ENCODE results near the gene RAD18. TPM values are rescaled to one million over a fixed set of nuclear protein-coding genes. Genes with fewer than 3 reads are reported as not detected.

RAD18 gene
- total RNA-seq, 4 donors from 2014 or later = 8.6 to 11.9 (median 9.7) TPM

GRCh38 chr3:8992199-8992598 is 28.9 kb upstream of the RAD18 start:
- TF ChIP-seq EP300 (IDR thresholded peaks at IDR 0.05; ENCODE audit: low read depth) (no peak), POLR2AphosphoS5 (IDR thresholded peaks at IDR 0.05) (no peak), POLR2A (IDR thresholded peaks at IDR 0.05) (no peak), CTCF (IDR thresholded peaks at IDR 0.05) (no peak)
- Histone ChIP-seq H3K9me3 (no peaks in the 10 kb centered on the region), H3K27ac (no peak overlapping the region), H3K4me1 (peaks cover 0 to 3% (median 0%) of the 10 kb centered on the region in 4 donors), H3K4me3 (no peak overlapping the region), H3K27me3 (no peaks in the 10 kb centered on the region), H3K36me3 (no peaks in the 10 kb centered on the region)
- in situ Hi-C loops (cut with MboI; ENCODE audit: low pct_ligation_motif_present in 1 of 4, low pct_unique_long_range_greater_than_20kb in 1 of 4, low sequenced_read_pairs in 3 of 4) (loop anchor here in 1 of 4 donors (10.0 kb wide), 1 partner anchor 73 kb away; no protein-coding TSS in a partner anchor), intact Hi-C loops (cut with DNase I; ENCODE audit: low total_unique reads) (no loop called here)
- WGBS, 2 donors (ENCODE audit: low coverage in 1 of 2) = 84 to 89% methylated on average over 4 of the region's 4 CpGs
- DNase-seq = no peak

- Histone ChIP-seq H3K9me3 (no peaks in the 10 kb centered on the region), H3K4me1 (peaks cover 0 to 3% (median 0%) of the 10 kb centered on the region in 4 donors), H3K4me3 (no peak overlapping the region), H3K36me3 (no peaks in the 10 kb centered on the region), H3K27me3 (no peaks in the 10 kb centered on the region), H3K27ac (no peak overlapping the region)
- intact Hi-C loops (cut with DNase I; ENCODE audit: low total_unique reads) (no loop called here), in situ Hi-C loops (cut with MboI; ENCODE audit: low pct_ligation_motif_present in 1 of 4, low pct_unique_long_range_greater_than_20kb in 1 of 4, low sequenced_read_pairs in 3 of 4) (loop anchor here in 1 of 4 donors (10.0 kb wide), 1 partner anchor 74 kb away; no protein-coding TSS in a partner anchor)
- no peak for DNase-seq
- WGBS, 2 donors (ENCODE audit: low coverage in 1 of 2) = 91% methylated on average over 36 of the region's 36 CpGs; no CpG with 5 or more reads in 1 of the 2 donors
- TF ChIP-seq EP300 (IDR thresholded peaks at IDR 0.05; ENCODE audit: low read depth) (no peak), POLR2A (IDR thresholded peaks at IDR 0.05) (no peak), CTCF (IDR thresholded peaks at IDR 0.05) (no peak), POLR2AphosphoS5 (IDR thresholded peaks at IDR 0.05) (no peak)
Observed at GRCh38 chr3:8990266-8991215, 27.3 kb upstream of the RAD18 start.

- H3K27ac ChIP-seq = no peak overlapping the region
- no peaks in the 10 kb centered on the region for H3K36me3 ChIP-seq
- DNase-seq = no peak
- H3K4me3 ChIP-seq = no peak overlapping the region
- TF ChIP-seq POLR2AphosphoS5 (IDR thresholded peaks at IDR 0.05) (no peak), EP300 (IDR thresholded peaks at IDR 0.05; ENCODE audit: low read depth) (no peak), POLR2A (IDR thresholded peaks at IDR 0.05) (no peak), CTCF (IDR thresholded peaks at IDR 0.05) (no peak)
- H3K9me3 ChIP-seq = no peaks in the 10 kb centered on the region
- no peaks in the 10 kb centered on the region for H3K27me3 ChIP-seq
- H3K4me1 ChIP-seq = peaks cover 0 to 3% (median under 1%) of the 10 kb centered on the region in 4 donors
- intact Hi-C loops (cut with DNase I; ENCODE audit: low total_unique reads) (loop anchor here (1.0 to 5.0 kb wide), 2 partner anchors 18 to 78 kb away; no protein-coding TSS in a partner anchor), in situ Hi-C loops (cut with MboI; ENCODE audit: low pct_ligation_motif_present in 1 of 4, low pct_unique_long_range_greater_than_20kb in 1 of 4, low sequenced_read_pairs in 3 of 4) (no loop called here)
- 86% methylated on average over 8 of the region's 8 CpGs; no CpG with 5 or more reads in 1 of the 2 donors for WGBS, 2 donors (ENCODE audit: low coverage in 1 of 2)
Observed at GRCh38 chr3:8988791-8989558, 25.7 kb upstream of the RAD18 start.

GRCh38 chr3:8988384-8988655 is 25.0 kb upstream of the RAD18 start:
- DNase-seq = no peak
- Histone ChIP-seq H3K9me3 (no peaks in the 10 kb centered on the region), H3K36me3 (no peaks in the 10 kb centered on the region), H3K27ac (no peak overlapping the region), H3K4me3 (no peak overlapping the region), H3K4me1 (peaks cover 0 to 6% (median 2%) of the 10 kb centered on the region in 4 donors), H3K27me3 (no peaks in the 10 kb centered on the region)
- in situ Hi-C loops (cut with MboI; ENCODE audit: low pct_ligation_motif_present in 1 of 4, low pct_unique_long_range_greater_than_20kb in 1 of 4, low sequenced_read_pairs in 3 of 4) (no loop called here), intact Hi-C loops (cut with DNase I; ENCODE audit: low total_unique reads) (loop anchor here (1.0 to 5.0 kb wide), 2 partner anchors 17 to 79 kb away; no protein-coding TSS in a partner anchor)
- TF ChIP-seq CTCF (IDR thresholded peaks at IDR 0.05) (no peak), POLR2A (IDR thresholded peaks at IDR 0.05) (no peak), EP300 (IDR thresholded peaks at IDR 0.05; ENCODE audit: low read depth) (no peak), POLR2AphosphoS5 (IDR thresholded peaks at IDR 0.05) (no peak)
- WGBS, 2 donors (ENCODE audit: low coverage in 1 of 2) = 49% methylated on average over 2 of the region's 2 CpGs; no CpG with 5 or more reads in 1 of the 2 donors

Measured in transverse colon (tissue), 4 donors.